Measurements from ENCODE around the gene TOP3A.

The TOP3A gene

DNA sequence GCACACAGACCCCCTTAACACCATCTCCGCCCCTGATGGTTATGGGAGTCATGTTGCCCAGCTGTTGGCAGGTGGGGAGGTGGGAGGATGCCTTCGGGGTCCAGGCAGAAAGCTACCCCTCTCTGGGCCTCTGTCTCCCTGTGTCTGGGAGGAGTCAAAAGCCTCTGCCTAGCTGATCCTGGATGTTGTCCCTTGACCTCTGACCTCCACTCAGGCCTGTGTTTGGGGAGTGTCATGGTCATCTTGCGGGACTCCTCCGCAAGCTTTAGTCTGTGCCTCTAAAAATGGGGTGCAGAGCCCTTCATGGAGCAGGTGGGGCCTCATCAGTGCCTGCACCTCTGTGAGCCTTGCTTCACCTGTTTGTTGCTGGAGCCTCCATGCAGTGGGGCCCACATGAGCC, 85.5 kb downstream of the TOP3A start:
- DNase-seq: no peak

DNA sequence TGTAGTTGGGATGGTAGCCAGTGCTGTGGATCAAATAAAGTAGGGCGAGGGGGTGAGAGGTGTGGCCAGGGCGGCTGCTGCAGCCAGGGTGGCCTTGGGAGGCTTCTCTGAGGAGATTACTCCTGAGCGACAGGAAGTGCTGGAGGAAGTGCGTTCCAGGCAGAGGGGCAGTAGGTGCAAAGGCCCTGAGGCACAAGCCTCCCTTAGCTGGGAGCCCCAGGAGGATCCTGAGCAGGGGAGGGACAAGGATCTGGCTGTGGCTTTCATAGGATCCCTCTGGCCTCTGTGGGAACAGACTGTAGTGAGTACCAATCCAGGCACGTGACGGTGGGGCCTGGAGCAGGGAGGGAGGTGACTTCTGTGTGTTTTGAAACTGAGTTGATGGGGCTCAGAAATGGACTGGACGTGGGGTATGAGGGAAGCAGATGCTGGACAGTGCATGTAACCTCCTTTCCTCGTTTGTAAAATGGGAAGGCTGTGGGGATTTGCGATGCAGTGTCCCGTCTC, 86.6 kb downstream of the TOP3A start:
- DNase-seq: no peak

DNA sequence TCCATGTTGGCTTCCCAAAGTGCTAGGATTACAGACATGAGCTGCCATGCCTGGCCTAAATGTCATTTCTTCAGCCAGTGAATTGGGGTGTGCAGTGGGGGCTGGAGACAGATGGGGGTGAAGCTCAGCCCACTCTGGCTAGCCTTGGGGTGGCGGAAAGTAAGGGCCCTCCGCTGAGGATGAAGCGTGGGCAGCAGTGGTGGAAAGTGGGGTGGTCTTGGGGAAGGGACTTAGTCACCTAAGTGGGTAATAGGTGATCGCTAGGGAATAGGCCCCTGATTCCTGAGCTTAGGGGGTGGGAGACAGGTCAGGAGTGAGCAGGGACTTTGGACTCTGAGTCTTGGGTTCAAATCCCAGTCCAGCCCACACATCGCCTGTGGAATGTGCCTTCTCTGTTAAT, 87.2 kb downstream of the TOP3A start:
- DNase-seq: no peak

DNA sequence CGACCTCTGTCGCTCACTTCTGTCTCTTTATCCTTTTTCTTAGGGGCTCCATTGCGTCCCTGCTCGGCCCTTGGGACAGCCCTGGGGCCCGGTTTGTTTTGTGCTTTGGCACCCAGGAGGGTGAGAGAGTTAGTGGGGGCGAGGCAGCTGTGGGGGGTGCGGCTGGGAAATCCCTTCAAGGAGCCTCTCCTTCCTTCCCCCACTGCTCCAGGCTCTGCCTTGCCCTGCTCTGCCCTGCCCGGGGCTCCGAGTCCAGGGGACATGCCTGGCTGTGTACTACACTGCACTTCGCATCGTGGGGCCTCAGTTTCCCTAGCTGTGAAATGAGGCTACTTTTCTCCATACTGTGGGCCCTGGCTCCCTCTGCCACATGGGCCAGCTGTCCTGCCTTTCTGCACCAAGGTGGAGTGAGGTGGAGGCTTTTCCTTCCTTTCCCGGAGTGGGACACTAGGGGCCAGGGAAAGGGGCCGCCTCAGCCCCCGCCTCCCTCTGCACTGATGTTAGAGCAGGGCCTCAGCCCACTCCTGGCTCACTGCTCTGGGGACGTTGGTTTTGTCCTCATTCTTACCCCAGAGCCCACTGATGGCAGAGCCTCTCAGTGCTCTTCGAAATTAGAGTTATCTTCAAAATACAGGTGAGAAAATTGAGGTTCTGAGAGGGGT, 88.4 kb downstream of the TOP3A start:
- DNase-seq: no peak

DNA sequence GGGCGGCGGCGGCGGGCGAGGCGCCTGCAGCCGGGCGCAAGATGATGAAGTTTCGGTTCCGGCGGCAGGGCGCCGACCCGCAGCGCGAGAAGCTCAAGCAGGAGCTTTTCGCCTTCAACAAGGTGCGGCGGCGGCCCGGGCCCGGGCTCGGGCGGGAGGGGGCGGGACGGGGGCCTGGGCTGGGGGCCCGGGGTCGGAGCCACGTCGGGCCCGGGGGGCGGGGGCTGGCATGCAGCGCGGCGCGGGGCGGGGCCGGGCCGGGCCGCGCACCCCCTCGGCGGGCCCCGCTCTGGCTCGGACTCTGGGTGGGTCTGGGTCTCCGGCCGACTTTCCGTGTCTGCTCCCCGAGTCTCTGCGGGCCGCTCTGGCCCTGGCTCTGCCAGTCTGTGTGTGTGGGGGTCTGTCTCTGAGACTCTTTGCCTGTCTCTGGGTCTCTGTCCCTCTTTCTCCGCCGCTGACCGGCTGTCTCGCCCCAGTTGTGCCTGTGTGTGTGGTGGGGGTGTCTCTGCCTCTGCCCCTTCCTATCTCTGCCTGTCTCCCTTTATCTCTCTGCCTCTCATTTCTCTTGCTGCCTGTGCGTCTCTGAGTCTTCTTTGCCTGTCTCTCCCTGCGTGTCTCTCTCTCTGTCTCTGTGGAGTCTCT, 89.0 kb downstream of the TOP3A start:
- DNase-seq: peak; percentile 5

DNA sequence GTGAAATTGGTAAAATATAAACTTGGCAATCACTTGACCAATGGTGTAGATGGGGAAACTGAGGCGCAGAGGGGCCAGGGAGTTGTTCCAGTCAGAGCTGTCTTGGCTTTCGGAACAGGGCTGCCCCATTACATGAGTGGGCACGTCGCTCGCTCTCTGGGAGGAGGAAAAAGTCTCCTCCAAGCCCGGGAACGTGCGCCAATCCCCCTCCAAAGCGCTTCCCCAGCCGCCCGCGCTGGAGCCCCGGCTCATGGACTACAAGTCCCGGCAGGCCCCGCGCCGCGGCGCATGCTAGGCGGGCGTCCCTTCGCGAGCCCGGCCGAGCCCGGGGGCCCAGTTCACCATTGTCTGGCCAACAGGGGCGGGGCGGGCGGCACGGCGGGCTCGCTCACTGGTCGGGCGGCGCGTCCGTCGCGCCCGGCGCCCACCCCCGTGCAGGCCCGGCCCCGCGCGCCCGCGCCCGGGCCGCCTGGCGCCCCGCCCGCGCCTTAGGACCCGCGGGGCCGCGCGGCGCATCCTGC, 89.6 kb downstream of the TOP3A start, which contains the start of gene LLGL1:
TSS of gene LLGL1 (plus strand) at position 515 of the 521 bp plus-strand sequence. CDS start 48 bp downstream, outside the sequence.
- peak; percentile 88 for DNase-seq

DNA sequence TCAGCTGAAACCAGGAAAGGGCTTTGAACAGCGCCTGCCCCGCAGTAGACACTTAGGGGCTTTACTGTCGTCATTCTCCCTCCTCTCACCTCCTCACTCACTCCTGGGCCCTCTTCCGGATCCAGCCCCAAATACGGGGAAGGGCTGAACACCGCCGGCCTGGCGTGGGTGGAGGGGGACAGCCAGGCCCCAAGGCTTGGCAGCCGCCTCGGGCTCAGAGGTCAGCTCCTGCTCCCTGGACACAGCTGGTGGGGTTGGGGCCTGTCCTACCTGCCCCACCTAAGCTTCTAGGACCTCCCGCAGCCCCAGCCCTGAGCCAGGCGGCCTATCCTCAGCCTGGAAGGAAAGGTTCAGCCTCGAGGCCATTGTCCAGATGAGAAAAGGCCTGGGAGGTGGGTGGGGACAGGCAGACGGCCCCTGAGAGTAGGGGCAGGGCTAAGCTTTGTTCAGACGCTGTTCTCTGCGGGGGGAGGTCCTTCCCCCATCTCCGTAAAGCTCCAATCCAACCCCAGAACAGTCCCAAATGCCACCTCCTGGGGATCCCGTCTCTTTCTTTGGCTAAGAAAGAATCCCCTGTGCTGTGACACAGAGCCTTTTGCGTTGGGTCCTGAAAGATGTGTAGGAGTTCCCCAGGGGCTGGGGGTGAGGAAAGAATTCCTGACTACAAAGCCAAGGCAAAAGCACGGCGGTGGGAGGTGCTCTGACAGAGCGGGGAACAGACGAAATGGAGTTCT, 90.2 kb downstream of the TOP3A start:
- no peak for DNase-seq

DNA sequence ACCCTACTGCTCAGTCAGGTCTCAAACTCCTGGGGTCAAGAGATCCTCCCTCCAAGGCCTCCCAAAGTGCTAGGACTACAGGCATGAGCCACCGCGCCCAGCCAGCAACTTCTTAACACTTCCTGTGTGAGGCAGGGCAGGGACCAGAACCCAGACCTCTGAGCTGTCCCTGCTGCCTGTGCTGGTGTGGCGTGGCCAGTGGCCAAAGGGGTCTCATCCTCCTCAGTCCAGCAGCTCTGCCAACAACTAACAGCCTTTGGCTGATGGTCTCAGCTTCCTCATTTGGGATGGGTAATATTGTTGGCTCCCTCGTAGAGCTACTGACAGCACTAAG, 90.8 kb downstream of the TOP3A start:
- DNase-seq: no peak
